SKM-1 treated with dmso at 0.1 percent for 144 hours (cell line): Measurements from ENCODE around the gene C5orf58.
A peak's percentile ranks its signal among the peaks of the same experiment; 100 is the strongest.

Source experiments
- DNase-seq: peaks from one replicate; lab custom pipeline; 2025; ENCODE audit not compliant: unreplicated experiment; lab: John Stamatoyannopoulos, UW

C5orf58 gene

GRCh38 chr5:170278611-170279458 lies 46.0 kb downstream of the C5orf58 start:
- DNase-seq = peak; percentile 98

GRCh38 chr5:170279459-170279817 lies 46.7 kb downstream of the C5orf58 start:
- DNase-seq = no peak

GRCh38 chr5:170280011-170280493 lies 47.3 kb downstream of the C5orf58 start:
- DNase-seq = no peak

GRCh38 chr5:170283296-170283695 lies 50.5 kb downstream of the C5orf58 start:
- no peak for DNase-seq

GRCh38 chr5:170284231-170284630 lies 51.4 kb downstream of the C5orf58 start:
- no peak for DNase-seq

- DNase-seq = no peak
Measured at GRCh38 chr5:170285181-170285580, 52.4 kb downstream of the C5orf58 start.

- DNase-seq = no peak
Measured at GRCh38 chr5:170286386-170286925, 53.7 kb downstream of the C5orf58 start.

GRCh38 chr5:170287532-170287931 lies 54.7 kb downstream of the C5orf58 start:
- DNase-seq = peak; percentile 84

- DNase-seq = no peak
Measured at GRCh38 chr5:170288151-170288550, 55.4 kb downstream of the C5orf58 start.

GRCh38 chr5:170288551-170288950 lies 55.8 kb downstream of the C5orf58 start:
- no peak for DNase-seq

GRCh38 chr5:170289121-170289520 lies 56.3 kb downstream of the C5orf58 start:
- no peak for DNase-seq

- DNase-seq = peak; percentile 64
Measured at GRCh38 chr5:170289764-170290163, 57.0 kb downstream of the C5orf58 start.

- peak; percentile 29 for DNase-seq
Measured at GRCh38 chr5:170290498-170290897, 57.7 kb downstream of the C5orf58 start.

- no peak for DNase-seq
Measured at GRCh38 chr5:170292179-170293104, 59.7 kb downstream of the C5orf58 start.

- DNase-seq = peak; percentile 98
Measured at GRCh38 chr5:170293273-170293672, 60.5 kb downstream of the C5orf58 start.

GRCh38 chr5:170294057-170294456 lies 61.3 kb downstream of the C5orf58 start:
- no peak for DNase-seq

- no peak for DNase-seq
Measured at GRCh38 chr5:170294556-170294955, 61.8 kb downstream of the C5orf58 start.
